GM23338 (cell line): Measurements from ENCODE around the gene MCC. TPM values are rescaled to one million over a fixed set of nuclear protein-coding genes. Genes with fewer than 3 reads are reported as not detected.
"Not testable (repeated sequence)": the region's sequence is repeated elsewhere in the genome, so short reads cannot be mapped to it uniquely, and the experiment has no call there.

Source experiments
- ATAC-seq: fragments of 200-7000 bp; cut with Tn5 transposase; 3 replicates; pipeline ENCODE4 v1.9.1; 2020
- DNase-seq: peaks from one replicate; pipeline ENCODE4 v3.0.0-alpha.2; 2015; ENCODE audit warnings: low spot score
- H2AFZ ChIP-seq: fragments of 200-600 bp; sonication (generic); 2 replicates; pipeline ENCODE4 v1.8.0; 2016; ENCODE audit warnings: antibody characterized with exemption, mild to moderate bottlenecking, moderate library complexity
- H3F3A ChIP-seq: fragments of 200-600 bp; sonication (generic); replicated peaks from 2 replicates; pipeline ENCODE4 v1.8.0; 2017; ENCODE audit warnings: antibody characterized with exemption, mixed run types, low read depth
- H3K27ac ChIP-seq: fragments of 200-600 bp; sonication (generic); 2 replicates; pipeline ENCODE4 v1.6.1; 2016; ENCODE audit warnings: low read depth
- H3K27me3 ChIP-seq: fragments of 200-600 bp; sonication (generic); 2 replicates; pipeline ENCODE4 v1.8.0; 2016; ENCODE audit warnings: mild to moderate bottlenecking, mixed run types, moderate library complexity; ENCODE audit not compliant: insufficient read depth
- H3K36me3 ChIP-seq: fragments of 200-600 bp; sonication (generic); 2 replicates; pipeline ENCODE4 v1.8.0; 2016; ENCODE audit warnings: mild to moderate bottlenecking; ENCODE audit not compliant: insufficient read depth
- H3K4me1 ChIP-seq: fragments of 200-600 bp; sonication (generic); 2 replicates; pipeline ENCODE4 v1.8.0; 2016; ENCODE audit warnings: mild to moderate bottlenecking, moderate library complexity; ENCODE audit not compliant: insufficient read depth
- H3K4me2 ChIP-seq: fragments of 200-600 bp; sonication (generic); 2 replicates; pipeline ENCODE4 v1.7.1; 2017; ENCODE audit warnings: mixed run types
- H3K4me3 ChIP-seq: fragments of 200-600 bp; sonication (generic); 2 replicates; pipeline ENCODE4 v1.6.1; 2016; ENCODE audit warnings: mixed run types
- H3K79me2 ChIP-seq: fragments of 200-600 bp; sonication (generic); replicated peaks from 2 replicates; pipeline ENCODE4 v1.8.0; 2017; ENCODE audit warnings: mild to moderate bottlenecking; ENCODE audit not compliant: insufficient read depth
- H3K9me2 ChIP-seq: fragments of 200-600 bp; sonication (generic); 2 replicates; pipeline ENCODE4 v1.8.0; 2017; ENCODE audit not compliant: insufficient read depth
- H4K20me1 ChIP-seq: fragments of 200-600 bp; sonication (generic); replicated peaks from 2 replicates; pipeline ENCODE4 v1.8.0; 2017; ENCODE audit warnings: mild to moderate bottlenecking; ENCODE audit not compliant: insufficient read depth
- H3K27ac Mint-ChIP-seq: 2 replicates; pipeline ENCODE4 v1.8.0; 2020; ENCODE audit warnings: inconsistent platforms, mild to moderate bottlenecking, moderate library complexity, mixed read lengths
- H3K27me3 Mint-ChIP-seq: 3 replicates; pipeline ENCODE4 v1.8.0; 2022; ENCODE audit warnings: low read depth, mild to moderate bottlenecking, moderate library complexity, mixed read lengths, inconsistent platforms; ENCODE audit not compliant: insufficient read depth, poor library complexity
- H3K36me3 Mint-ChIP-seq: 3 replicates; pipeline ENCODE4 v1.8.0; 2021; ENCODE audit warnings: low read depth, mild to moderate bottlenecking, inconsistent platforms, moderate library complexity, mixed read lengths
- H3K4me1 Mint-ChIP-seq: 3 replicates; pipeline ENCODE4 v1.8.0; 2020; ENCODE audit warnings: mild to moderate bottlenecking, inconsistent platforms, mixed read lengths
- H3K4me3 Mint-ChIP-seq: 3 replicates; pipeline ENCODE4 v1.8.0; 2021; ENCODE audit warnings: moderate library complexity, mild to moderate bottlenecking, inconsistent platforms, mixed read lengths
- H3K9me3 Mint-ChIP-seq: 3 replicates; pipeline ENCODE4 v1.8.0; 2020; ENCODE audit warnings: moderate library complexity, mild to moderate bottlenecking, inconsistent platforms, mixed read lengths
- CREB1 ChIP-seq: fragments of 250-450 bp; sonication (Bioruptor Pico); IDR thresholded peaks from 2 replicates; pipeline ENCODE4 v1.5.0; 2020; ENCODE audit warnings: low read depth, mild to moderate bottlenecking, moderate library complexity
- CTCF ChIP-seq, 2 experiments: fragments of 200-600 bp in 1 of 2; sonication (generic) in 1 of 2; conservative IDR thresholded peaks; 2 replicates each; pipeline versions ENCODE4 v1.5.1 to v1.6.1; 2016 to 2017; ENCODE audit warnings: antibody characterized with exemption in 2 of 2, low read depth in 2 of 2, mild to moderate bottlenecking in 2 of 2, moderate library complexity in 1 of 2
- EZH2phosphoT487 ChIP-seq: fragments of 200-600 bp; sonication (generic); IDR thresholded peaks from one replicate; pipeline ENCODE4 v1.8.1; 2018; ENCODE audit warnings: antibody characterized with exemption; ENCODE audit not compliant: unreplicated experiment
- NANOG ChIP-seq: IDR thresholded peaks from 2 replicates; pipeline ENCODE4 v1.6.1; 2016; ENCODE audit warnings: antibody characterized with exemption, borderline replicate concordance
- ZNF114 ChIP-seq: fragments of 250-450 bp; sonication (Bioruptor Pico); IDR thresholded peaks from 2 replicates; pipeline ENCODE4 v1.5.0; 2020; ENCODE audit warnings: mild to moderate bottlenecking, moderate library complexity
- ZNF331 ChIP-seq: fragments of 250-450 bp; sonication (Bioruptor Pico); IDR thresholded peaks from 2 replicates; pipeline ENCODE4 v1.5.0; 2020; ENCODE audit warnings: low read depth, mild to moderate bottlenecking, moderate library complexity
- ZNF462 ChIP-seq: fragments of 250-450 bp; sonication (Bioruptor Pico); IDR thresholded peaks from 2 replicates; pipeline ENCODE4 v1.5.0; 2020; ENCODE audit warnings: mild to moderate bottlenecking, moderate library complexity
- polyA plus RNA-seq: library from polyadenylated mRNA; unstranded; fragments of >200 nt; fragmentation: Nextera tagmentation; extraction: Ambion mirVana; gene quantifications from 2 replicates; pipeline ENCODE4 v1.2.1, GENCODE V29; 2016
- total RNA-seq: library from RNA; depleted of rRNA; stranded (reverse); fragments of >200 nt; shearing (Covaris generic); gene quantifications from 2 replicates; pipeline ENCODE4 v1.2.3, GENCODE V29; 2014
- TF ChIP-seq, protein P1 (sequence below): IDR thresholded peaks from 2 replicates; pipeline ENCODE4 v1.6.1; 2016; ENCODE audit warnings: antibody characterized with exemption
- TF ChIP-seq, protein P2 (sequence below): IDR thresholded peaks from one replicate; pipeline ENCODE4 v1.6.1; 2018; ENCODE audit warnings: antibody characterized with exemption; ENCODE audit not compliant: unreplicated experiment

The MCC gene
- total and polyA plus RNA-seq, 2 experiments from 2014 or later, result 3.8 to 10.1 TPM

GRCh38 chr5:113073629-113074034 is 414.6 kb downstream of the MCC start:
- Histone ChIP-seq H3K9me2 (peaks cover 16% of the 10 kb centered on the region), H3K4me1 (peaks cover 27% of the 10 kb centered on the region)
- H3K36me3 Mint-ChIP-seq, result peaks cover 58% of the 10 kb centered on the region
- ATAC-seq, H2AFZ ChIP-seq, H3K27me3 ChIP-seq, H3K27me3 Mint-ChIP-seq, DNase-seq, H3K4me2 ChIP-seq, H3K36me3 ChIP-seq, H3K4me3 Mint-ChIP-seq, H3K79me2 ChIP-seq, H3K4me3 ChIP-seq, H3K27ac ChIP-seq, H3K27ac Mint-ChIP-seq, H4K20me1 ChIP-seq, H3F3A ChIP-seq: not testable (repeated sequence)
- peaks cover 40% of the 10 kb centered on the region for H3K4me1 Mint-ChIP-seq
- peaks cover 23% of the 10 kb centered on the region for H3K9me3 Mint-ChIP-seq

- no peak overlapping the region for H3K4me3 ChIP-seq
- H3K27ac ChIP-seq, result no peak overlapping the region
- Mint-ChIP-seq H3K4me1 (peaks cover 44% of the 10 kb centered on the region), H3K27me3 (peaks cover 8% of the 10 kb centered on the region), H3K36me3 (peaks cover 55% of the 10 kb centered on the region), H3K4me3 (no peak overlapping the region), H3K27ac (no peak overlapping the region), H3K9me3 (peaks cover 17% of the 10 kb centered on the region)
- H3K36me3 ChIP-seq, result 0 out of 2 replicates have a peak, but pooled peaks cover 4% of the 10 kb centered on the region
- H3K27me3 ChIP-seq, result no peaks in the 10 kb centered on the region
- peaks cover 27% of the 10 kb centered on the region for H3K4me1 ChIP-seq
- peaks cover 19% of the 10 kb centered on the region for H3K9me2 ChIP-seq
- no peaks in the 10 kb centered on the region for H4K20me1 ChIP-seq
- no peak overlapping the region for H2AFZ ChIP-seq
- ATAC-seq (no peak), DNase-seq (no peak)
- no peaks in the 10 kb centered on the region for H3K79me2 ChIP-seq
- H3F3A ChIP-seq, result peaks cover 8% of the 10 kb centered on the region; the same call in 1 of the 2 replicates
- peak overlapping the region; percentile 64; the same call in 1 of the 2 replicates for H3K4me2 ChIP-seq
- TF ChIP-seq ZNF331 (CRISPR knock-in tag), result no peak
- no peak for TF ChIP-seq EZH2phosphoT487
- TF ChIP-seq ZNF462 (CRISPR knock-in tag), result no peak
- no peak for TF ChIP-seq NANOG
- no peak for TF ChIP-seq ZNF114 (CRISPR knock-in tag)
- TF ChIP-seq, protein P1, sequence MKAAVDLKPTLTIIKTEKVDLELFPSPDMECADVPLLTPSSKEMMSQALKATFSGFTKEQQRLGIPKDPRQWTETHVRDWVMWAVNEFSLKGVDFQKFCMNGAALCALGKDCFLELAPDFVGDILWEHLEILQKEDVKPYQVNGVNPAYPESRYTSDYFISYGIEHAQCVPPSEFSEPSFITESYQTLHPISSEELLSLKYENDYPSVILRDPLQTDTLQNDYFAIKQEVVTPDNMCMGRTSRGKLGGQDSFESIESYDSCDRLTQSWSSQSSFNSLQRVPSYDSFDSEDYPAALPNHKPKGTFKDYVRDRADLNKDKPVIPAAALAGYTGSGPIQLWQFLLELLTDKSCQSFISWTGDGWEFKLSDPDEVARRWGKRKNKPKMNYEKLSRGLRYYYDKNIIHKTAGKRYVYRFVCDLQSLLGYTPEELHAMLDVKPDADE, result no peak
- TF ChIP-seq, protein P2, sequence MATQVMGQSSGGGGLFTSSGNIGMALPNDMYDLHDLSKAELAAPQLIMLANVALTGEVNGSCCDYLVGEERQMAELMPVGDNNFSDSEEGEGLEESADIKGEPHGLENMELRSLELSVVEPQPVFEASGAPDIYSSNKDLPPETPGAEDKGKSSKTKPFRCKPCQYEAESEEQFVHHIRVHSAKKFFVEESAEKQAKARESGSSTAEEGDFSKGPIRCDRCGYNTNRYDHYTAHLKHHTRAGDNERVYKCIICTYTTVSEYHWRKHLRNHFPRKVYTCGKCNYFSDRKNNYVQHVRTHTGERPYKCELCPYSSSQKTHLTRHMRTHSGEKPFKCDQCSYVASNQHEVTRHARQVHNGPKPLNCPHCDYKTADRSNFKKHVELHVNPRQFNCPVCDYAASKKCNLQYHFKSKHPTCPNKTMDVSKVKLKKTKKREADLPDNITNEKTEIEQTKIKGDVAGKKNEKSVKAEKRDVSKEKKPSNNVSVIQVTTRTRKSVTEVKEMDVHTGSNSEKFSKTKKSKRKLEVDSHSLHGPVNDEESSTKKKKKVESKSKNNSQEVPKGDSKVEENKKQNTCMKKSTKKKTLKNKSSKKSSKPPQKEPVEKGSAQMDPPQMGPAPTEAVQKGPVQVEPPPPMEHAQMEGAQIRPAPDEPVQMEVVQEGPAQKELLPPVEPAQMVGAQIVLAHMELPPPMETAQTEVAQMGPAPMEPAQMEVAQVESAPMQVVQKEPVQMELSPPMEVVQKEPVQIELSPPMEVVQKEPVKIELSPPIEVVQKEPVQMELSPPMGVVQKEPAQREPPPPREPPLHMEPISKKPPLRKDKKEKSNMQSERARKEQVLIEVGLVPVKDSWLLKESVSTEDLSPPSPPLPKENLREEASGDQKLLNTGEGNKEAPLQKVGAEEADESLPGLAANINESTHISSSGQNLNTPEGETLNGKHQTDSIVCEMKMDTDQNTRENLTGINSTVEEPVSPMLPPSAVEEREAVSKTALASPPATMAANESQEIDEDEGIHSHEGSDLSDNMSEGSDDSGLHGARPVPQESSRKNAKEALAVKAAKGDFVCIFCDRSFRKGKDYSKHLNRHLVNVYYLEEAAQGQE, result no peak
- no peak for TF ChIP-seq CREB1
- TF ChIP-seq CTCF (conservative IDR thresholded peaks at IDR 0.05; ENCODE audit: low read depth in 2 of 2), result no peak
Measured at GRCh38 chr5:113071401-113071800, 416.9 kb downstream of the MCC start.
